Forelimb muscle (tissue), 1 donor: ENCODE measurements around the gene LYAR. TPM values are rescaled to one million over a fixed set of nuclear protein-coding genes. Genes with fewer than 3 reads are reported as not detected.
"Not testable (repeated sequence)": the region's sequence is repeated elsewhere in the genome, so short reads cannot be mapped to it uniquely, and the experiment has no call there.

Experiments
- DNase-seq: peaks from one replicate; pipeline ENCODE4 v3.0.0-alpha.2; 2013; ENCODE audit warnings: low read depth
- polyA plus RNA-seq: library from polyadenylated mRNA; unstranded; fragments of 120-200 nt; gene quantifications from one replicate; pipeline ENCODE4 v1.2.1, GENCODE V29; 2013; ENCODE audit not compliant: insufficient read length

LYAR gene
- polyA plus RNA-seq, 1 donor = 15.3 TPM

- DNase-seq = no peak
These were observed 21.2 kb downstream of the LYAR start for GRCh38 chr4:4268776-4269175.

- no peak for DNase-seq
These were observed 22.0 kb downstream of the LYAR start for GRCh38 chr4:4267981-4268380.

- no peak for DNase-seq
These were observed 29.7 kb downstream of the LYAR start for GRCh38 chr4:4260185-4260751.

- DNase-seq = no peak
These were observed 30.4 kb downstream of the LYAR start for GRCh38 chr4:4259484-4260100.

GRCh38 chr4:4257705-4258104, 32.2 kb downstream of the LYAR start:
- DNase-seq = not testable (repeated sequence)

- no peak for DNase-seq
These were observed 33.2 kb downstream of the LYAR start for GRCh38 chr4:4256799-4257198.

- DNase-seq = no peak
These were observed 35.3 kb downstream of the LYAR start for GRCh38 chr4:4254666-4255065.

- no peak for DNase-seq
These were observed 35.8 kb downstream of the LYAR start for GRCh38 chr4:4254199-4254598.

GRCh38 chr4:4249866-4250265, 40.1 kb downstream of the LYAR start:
- DNase-seq = no peak

- DNase-seq = not testable (repeated sequence)
These were observed 40.6 kb downstream of the LYAR start for GRCh38 chr4:4249342-4249741.

GRCh38 chr4:4248885-4249203, 41.1 kb downstream of the LYAR start:
- DNase-seq = no peak

- DNase-seq = peak; percentile 91
These were observed 41.7 kb downstream of the LYAR start, which contains the start of gene TMEM128 for GRCh38 chr4:4248029-4248884. TSS of gene TMEM128 (minus strand) at chr4:4248223. CDS start at chr4:4248202, 21 bp downstream.

GRCh38 chr4:4247696-4248028, 42.3 kb downstream of the LYAR start:
- no peak for DNase-seq

GRCh38 chr4:4245172-4245571, 44.8 kb downstream of the LYAR start:
- no peak for DNase-seq

- DNase-seq = not testable (repeated sequence)
These were observed 50.4 kb downstream of the LYAR start for GRCh38 chr4:4239551-4239950.

GRCh38 chr4:4233610-4234009, 56.3 kb downstream of the LYAR start:
- DNase-seq = no peak

- no peak for DNase-seq
These were observed 61.6 kb downstream of the LYAR start for GRCh38 chr4:4228356-4228668.

- DNase-seq = no peak
These were observed 62.2 kb downstream of the LYAR start for GRCh38 chr4:4227510-4228355.

- DNase-seq = no peak
These were observed 63.1 kb downstream of the LYAR start, which contains the start of gene OTOP1 for GRCh38 chr4:4226606-4227438. TSS of gene OTOP1 (minus strand) at chr4:4226929. CDS start at chr4:4226864, 65 bp downstream.

GRCh38 chr4:4225915-4226605, 63.9 kb downstream of the LYAR start:
- no peak for DNase-seq
